Colon (tissue), 2 donors: ENCODE results near the gene SOD3.

Experiments used
- FAIRE-seq: peaks from 2 replicates; lab custom pipeline; 2012; peaks lifted over from hg19 to GRCh38; lab: Jason Lieb, UNC
- donor health status: control.
- donor health status: control.

SOD3 gene

DNA sequence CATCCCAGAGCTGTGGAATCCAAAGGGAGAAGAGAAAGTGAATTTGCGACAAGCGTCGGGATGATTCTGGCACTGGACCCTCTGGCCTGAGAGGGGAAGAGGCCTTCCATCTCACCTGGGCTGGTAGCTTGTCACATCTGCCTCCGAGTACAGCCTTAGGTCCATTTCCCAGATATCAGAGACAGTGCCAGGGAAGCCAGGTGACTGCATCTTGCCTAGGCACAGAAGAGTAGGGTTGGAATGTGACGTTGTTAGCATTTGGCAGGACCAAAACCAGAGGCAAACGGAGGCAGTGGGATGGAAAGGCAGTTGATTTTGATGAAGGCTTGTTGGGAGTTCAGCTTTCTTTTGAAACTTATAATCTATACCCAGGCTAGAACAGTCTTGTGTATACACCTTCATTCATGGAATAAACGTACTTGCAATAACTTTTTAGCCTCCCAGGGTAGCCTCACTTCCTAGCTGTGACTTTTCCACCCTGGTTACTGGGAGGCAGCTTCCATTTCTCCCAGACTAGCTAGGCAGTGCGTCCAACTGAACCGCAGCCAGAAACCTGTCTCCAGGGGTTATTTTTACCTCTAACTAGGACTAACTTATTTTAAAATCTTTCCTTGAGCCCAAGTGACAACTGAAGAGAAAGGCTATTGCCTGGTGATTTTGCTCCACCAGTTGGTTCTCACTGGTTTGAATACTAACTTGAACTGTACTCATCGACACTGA lies 5.9 kb downstream of the SOD3 start:
- FAIRE-seq = no peak

DNA sequence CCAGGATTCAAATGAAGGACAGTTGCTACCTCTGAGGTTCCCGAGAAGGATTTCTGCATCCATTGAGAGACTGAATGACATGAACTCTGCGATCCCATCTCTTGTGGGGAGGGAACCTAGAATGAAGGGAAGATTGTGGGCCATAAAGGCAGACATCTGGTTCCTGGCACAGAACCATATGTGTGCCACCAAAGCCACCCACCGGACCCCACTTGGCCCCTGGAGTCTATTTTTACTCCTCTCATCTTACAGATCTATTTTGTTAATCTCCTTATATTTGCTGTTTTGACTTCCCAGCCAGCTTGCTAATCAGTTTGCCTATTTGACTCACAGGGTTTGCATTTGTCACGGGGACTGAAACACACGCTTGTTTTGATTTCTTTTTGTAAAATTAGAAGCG lies 7.3 kb downstream of the SOD3 start:
- no peak for FAIRE-seq

DNA sequence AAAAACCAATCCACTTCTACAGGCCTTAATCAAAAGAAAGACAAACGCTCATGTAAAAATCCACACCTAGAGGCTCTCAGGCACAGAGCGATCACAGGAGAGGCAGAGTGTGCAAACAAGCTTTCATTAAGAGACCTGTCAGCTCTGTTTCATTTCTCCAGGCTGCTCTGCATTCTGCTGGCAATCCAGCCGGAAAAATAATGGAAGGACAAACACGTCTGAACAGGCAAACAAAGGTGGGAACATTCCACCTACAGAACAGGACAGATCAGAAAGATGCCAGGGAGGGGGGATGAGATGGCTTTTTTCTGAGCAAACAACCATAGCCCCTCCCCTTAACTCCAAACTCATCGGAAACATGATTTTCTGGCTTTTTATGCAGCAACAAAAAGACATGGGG lies 9.7 kb downstream of the SOD3 start:
- FAIRE-seq = no peak

DNA sequence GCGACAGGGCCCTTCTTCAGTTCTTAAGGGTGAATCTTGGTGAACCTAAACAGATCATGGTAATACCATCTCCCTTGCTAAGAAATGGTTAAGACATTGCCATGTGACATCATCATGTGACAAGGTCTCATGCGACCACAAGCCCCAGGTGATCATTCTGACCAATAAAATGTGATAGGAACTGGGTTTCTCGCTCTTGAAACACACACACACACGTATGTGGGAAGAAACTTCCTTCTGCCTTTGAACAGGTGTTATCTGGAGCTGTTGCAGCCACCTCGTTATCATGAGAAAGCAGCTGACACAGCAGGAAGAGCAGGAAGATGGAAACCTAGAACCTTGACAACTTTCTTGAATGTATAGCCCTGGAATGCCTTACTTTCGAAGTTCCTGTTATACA lies 10.2 kb downstream of the SOD3 start:
- no peak for FAIRE-seq

DNA sequence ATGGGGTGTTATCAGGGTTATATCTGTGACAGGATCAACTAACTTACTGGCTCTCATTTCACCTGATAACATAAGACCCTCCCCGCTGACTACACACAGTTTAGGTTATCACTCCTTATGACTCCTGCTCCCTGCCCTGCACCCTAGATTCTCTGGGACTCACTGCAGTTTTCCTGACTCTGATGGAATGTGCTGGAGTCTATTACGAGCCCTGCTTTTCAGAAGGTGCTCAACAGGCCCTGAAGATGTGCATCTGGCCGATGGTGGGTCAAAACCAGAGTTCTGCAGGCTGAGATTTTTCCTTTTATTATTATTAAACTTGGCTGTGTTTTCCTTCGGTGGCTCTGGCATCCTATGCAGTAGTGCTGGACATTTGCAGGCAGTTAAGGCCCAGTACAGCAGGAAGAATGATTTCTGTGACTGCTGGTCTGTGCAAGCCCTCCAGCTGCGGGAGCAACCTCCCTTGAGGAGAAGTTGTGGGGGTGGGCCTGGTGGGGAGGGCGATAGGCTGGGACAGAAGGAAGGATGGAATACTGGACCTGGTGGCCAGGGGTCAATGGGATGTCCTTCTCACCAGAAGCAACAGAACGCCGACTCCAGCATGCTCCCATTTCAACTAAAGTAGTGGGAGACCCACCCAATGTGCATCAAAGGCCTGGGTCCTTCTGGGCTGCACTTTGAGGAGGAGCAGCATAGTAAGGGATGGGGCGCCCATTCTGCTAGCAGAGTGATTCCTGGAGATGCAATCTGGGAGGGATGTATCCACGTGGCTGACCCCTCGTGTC lies 11.0 kb downstream of the SOD3 start:
- FAIRE-seq = no peak

DNA sequence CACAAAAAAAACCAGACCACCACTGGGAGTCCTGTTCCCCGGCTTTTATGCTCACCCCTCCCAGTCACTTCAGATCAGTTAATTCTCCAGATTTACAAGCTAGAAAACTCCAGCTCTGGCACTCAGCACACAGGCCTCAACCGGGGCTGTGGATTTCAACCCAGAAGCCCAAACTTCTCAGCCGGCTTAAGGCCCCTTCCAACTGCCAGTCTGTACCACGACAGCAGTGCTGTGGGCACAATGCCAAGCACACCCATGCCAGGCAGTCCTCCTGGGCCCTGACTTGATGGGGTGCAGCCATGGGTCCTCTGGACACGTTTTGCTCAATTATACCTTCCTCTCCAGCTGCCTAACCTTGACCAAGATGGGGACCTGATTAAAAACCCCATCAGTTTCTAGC lies 12.2 kb downstream of the SOD3 start:
- FAIRE-seq = no peak

DNA sequence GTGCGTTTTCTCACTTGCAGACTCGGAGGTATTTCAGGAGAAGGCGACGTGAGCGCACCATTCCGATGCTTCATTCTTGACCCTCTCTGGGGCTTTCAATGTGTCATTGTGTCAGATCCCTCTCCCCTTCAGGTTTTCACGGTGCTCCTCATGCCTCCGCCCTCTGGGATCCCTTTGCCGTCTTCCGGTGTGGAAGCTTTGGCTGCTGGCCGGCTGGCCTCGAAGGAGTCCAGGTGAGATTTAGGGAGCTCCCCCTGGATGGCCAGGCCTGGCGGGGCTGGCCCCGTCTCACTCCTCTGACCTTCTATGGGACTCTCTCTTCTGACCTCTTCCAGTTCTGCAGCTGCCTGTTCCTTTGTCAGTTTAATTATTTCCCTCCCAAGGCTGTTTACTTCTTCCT lies 12.9 kb downstream of the SOD3 start:
- FAIRE-seq = no peak

DNA sequence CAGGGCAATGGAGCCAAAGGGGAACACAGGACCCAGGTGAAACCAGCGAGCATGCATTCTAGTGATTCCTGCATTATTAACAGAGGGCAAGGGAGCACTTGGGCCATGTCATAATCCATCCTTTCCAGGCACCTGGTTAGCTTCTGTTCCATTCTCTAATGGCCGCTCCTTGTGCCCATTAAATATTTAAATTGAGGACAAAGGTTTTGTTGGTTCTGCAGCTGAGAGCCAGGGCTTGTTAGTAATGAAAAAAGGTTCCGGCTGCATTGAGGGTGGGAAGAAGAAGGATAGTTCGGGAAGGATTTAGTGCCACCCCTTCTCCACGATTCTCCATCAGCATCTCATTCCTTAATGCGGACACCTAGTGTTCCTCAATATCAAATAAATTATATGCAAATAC lies 13.6 kb downstream of the SOD3 start:
- FAIRE-seq = no peak

DNA sequence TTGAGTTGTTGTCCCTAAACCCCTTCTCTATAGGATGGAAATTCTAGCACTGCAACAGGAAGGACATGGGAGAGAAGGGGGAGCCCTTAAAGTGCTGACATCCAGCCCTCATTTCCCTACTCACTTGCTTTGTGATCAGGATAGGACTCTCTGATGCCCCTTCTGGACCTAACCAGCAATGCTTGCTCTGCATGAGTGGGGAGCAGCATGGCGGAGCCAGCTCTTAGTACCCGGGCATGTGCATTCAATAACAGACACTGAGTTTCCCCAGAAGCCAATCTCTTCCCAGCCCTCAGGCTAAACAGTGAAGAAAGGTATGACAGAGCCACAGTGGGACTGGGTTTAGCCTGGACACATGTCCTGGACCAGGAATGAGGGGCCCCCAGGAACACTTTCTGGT lies 14.0 kb downstream of the SOD3 start:
- FAIRE-seq = no peak

DNA sequence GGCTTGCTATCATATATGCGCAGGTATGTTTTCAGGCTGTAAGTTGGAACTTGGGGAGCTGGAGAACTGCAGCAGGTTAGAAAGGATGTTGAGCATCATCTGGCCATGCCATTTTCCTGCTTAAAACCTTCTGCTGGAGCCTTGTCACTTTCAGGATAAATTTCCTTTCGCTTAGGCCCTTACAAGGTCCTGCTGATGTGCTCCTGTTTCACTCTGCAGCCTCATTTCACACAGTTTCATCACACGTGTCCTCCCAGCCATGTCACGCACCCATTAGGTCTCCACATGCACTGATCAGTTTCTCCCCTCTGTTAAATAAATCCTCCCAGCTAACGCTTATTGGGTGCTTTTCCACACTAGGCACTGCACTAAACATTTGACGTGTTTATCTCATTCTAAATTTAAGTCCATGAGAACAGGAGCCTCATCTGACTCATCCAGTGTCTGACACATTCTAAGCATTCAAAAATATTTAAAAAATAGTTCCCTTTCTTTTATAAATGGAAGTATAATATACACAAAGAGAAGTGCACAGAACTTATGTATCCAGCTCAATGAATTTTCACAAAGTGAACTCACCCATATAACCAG lies 14.5 kb downstream of the SOD3 start:
- FAIRE-seq = no peak

DNA sequence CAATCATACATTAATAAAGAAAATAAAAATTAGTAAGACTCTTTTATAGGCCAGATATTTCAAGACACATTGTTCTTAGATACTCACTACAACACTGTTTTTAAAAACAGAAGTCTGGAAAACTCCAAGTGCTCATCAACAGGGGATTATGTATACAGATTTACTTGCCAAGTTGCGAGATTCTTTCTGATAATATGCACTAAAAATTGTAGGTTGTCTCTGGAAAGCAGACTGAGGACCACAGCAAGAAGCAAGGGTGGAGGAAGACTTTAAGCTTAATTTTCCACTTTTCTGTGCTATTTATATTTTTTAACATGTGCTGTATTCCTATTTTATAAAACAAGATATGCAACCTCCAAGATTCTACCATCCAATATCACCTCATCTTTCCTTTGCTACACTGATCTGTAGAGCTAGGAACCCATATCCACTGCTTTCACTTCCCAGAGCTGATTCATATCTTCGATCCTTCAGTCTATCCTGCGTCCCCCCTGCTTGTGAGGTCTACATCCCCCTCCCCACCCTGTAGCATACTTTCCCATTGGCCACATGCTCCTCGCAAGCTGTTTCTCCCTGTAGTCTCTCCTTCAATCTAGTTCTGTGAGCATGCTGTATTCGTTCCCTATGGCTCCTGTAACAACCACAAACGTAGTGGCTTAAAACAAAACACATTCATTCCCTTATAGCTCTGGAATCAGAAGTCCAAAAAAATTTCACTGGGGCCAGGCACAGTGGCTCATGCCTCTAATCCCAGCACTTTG lies 15.7 kb downstream of the SOD3 start:
- no peak for FAIRE-seq

DNA sequence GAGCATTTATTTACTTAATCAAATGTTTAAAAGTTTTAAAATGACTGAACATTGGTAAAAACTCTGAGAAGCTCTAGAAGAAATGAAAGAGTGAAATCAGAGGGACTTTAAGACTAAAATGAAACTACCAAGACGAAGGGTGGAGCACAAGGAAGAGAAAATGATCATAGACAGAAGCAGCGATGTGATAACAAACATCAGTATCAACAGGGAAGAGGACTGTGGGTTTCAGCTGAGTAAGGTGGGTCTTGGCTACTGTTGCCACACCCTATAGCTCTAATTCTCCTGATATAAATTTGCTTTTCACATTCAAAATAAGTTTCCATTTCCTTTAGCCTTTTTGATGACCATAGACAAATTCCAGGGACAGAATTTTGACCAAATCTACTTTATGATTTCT lies 18.4 kb downstream of the SOD3 start:
- FAIRE-seq = no peak

DNA sequence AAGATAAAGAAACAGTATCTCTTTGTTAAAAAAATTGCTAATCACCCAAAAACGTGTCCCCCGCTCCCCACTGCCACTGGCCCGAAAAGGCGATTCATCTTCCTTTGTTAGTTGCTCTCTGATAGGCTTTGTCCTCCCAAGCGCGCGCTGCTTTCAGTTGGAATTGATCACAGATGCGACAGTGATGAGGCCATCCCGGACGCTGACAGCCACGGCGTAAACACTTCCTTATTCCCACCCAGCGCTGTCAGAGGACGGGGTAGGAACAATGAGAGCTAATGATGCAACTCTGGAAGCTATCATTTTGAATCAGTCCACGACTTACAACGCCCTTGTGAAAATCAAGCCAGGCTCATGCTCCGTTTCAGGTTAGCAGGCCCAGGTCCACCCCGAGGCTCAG lies 21.4 kb downstream of the SOD3 start:
- no peak for FAIRE-seq

DNA sequence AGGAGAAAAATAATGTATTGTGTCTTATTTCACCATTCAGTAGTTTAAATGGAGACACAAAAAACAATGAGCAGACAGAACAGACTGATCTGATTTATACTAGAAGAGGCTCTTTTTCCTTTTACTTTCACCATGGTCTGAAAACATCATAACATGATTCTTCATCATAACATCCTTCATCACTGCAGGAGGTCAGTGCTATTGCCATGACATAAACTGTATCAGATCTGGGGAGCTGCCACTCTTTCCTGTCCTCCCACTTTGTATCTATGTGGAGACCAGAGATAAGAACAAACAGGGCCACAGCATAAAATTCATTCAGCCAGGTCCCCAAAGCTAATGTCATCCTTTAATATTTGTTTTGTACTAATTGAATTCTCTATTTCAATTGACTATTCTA lies 25.2 kb downstream of the SOD3 start:
- no peak for FAIRE-seq

DNA sequence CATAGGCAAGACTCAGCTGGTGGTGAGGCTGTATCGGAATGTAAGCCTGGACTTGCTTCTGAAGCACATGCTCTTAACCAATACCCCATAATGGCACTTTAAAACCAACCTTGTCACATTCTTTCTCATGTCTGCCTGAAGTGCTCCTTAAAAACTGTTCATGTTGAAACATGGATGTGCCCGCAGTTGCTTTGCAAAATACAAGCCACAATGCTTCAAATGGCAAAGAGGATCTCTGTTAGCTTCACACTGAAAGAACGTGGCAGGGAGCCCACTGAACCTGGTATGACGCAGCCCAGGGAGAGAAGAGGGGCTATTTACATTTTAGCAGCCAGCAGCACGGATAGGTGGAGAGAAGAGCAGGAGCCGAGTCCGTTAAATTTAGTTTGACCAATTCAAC lies 29.3 kb downstream of the SOD3 start:
- FAIRE-seq = no peak

DNA sequence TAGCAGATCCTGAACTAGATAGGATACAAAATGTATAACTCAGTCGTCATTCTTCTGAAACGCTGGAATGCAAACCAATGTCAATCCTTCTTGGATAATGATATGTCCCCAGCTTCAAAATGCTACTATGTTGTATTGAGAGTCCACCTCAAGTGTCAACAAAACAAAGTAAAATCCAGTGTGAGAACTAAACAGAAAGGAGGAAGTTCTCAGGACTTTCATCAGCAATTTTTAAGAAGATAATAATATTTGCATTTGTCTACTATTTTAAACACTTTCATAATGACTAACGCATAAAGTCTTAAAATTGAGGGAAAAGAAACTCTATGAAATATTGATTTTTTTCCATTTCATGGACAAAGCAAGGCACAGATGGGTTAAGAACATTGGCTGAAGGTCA lies 36.3 kb downstream of the SOD3 start:
- FAIRE-seq = no peak

DNA sequence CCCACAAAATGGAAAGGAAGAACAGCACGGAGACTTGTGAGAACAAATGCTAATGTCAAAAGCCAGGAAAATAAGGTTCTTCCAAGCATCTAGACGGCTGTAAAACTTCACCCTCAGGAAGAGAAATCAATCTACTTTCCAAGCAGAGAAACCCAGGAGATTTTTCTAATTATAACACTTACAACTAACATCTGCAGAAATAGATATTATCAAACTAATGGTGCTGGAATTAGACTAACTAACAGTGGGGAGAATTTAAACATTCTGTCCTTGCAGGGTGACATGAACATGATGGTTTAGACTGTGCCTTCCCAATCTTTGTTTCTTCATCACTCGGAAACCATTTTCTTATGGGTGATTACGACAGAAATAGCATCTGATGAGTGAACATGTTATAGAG lies 40.3 kb downstream of the SOD3 start:
- FAIRE-seq = no peak

DNA sequence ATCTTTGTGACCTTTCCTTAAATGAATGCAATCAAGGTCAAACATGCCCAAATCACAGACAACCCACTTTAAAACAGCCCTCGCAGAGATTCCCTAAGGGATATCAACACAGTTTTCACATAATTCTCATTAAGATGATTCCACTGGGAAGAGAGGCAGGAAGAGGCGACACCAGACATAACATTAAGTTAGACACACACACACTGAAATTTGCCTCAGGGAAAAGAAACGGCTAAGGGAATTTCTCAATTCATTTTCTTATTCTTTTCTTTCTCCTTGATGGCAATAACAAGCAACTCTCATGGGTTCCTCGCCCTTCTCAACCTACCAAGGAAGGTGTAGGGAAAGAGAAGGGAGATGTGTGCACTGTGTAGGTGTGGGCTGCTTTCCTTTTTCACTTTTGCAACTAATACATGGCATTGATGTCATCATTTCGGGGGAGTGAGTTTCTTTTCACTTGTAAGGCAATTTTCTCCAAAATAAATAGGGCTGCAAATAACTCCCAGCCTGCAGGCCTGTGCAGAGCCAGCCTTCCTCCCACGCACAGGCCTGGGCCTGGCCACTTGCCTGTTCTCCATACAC lies 41.4 kb downstream of the SOD3 start:
- FAIRE-seq = no peak

DNA sequence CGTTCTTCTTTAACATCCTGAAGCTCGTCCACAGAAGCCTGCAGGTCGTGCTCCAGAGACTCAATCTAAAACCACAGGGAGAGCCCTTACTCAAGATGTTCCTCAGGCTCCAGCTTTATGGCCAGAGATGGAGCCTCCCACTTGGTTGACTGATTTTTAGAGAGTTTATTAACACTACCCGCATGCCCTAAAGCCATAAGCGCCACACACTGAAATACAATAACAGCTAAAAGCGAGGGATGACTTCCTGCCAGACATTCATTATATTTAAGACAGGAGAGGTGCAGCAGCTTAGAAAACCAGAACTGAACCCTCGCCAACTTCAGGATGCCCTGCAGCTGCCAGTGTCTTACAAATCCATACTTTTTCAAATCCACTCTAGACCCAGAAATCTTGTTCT lies 42.0 kb downstream of the SOD3 start:
- FAIRE-seq = no peak

DNA sequence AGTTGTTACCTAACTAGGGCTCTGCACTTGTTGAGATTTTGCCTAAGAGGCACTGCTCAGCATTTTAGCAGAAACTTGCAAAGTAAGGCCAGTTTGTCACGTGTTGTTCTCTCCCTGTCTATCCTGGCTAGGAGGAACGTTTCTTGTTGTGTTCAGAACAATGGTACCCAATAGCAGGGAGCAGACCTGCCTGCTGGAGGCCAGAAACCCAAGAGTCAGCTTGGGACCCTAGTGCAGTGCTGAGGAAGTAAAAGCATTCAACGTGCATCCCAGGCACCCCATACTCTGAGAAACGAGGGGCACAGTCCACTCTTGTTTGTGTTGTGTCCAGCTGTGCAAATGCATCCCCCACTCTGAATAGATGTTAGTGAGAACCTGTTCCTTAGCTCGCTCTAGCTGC lies 42.4 kb downstream of the SOD3 start:
- FAIRE-seq = no peak

DNA sequence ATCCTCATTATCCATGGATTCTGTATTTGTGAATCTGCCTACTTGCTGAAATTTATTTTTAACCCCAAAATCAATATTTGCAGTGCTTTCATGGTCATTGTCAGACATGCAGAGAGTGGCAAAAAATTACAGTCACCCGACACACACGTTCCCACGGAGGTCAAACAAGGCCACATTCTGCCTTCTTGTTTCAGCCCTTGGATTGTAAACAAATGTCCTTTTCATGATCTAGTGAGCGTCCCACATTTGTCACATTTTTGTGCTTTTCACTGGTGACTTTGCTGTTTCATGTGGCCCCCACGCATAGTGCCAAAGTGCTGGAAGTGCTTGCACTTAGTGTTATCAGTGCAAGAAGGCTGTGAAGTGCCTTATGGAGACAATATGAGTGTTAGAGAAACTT lies 45.0 kb downstream of the SOD3 start:
- FAIRE-seq = no peak

DNA sequence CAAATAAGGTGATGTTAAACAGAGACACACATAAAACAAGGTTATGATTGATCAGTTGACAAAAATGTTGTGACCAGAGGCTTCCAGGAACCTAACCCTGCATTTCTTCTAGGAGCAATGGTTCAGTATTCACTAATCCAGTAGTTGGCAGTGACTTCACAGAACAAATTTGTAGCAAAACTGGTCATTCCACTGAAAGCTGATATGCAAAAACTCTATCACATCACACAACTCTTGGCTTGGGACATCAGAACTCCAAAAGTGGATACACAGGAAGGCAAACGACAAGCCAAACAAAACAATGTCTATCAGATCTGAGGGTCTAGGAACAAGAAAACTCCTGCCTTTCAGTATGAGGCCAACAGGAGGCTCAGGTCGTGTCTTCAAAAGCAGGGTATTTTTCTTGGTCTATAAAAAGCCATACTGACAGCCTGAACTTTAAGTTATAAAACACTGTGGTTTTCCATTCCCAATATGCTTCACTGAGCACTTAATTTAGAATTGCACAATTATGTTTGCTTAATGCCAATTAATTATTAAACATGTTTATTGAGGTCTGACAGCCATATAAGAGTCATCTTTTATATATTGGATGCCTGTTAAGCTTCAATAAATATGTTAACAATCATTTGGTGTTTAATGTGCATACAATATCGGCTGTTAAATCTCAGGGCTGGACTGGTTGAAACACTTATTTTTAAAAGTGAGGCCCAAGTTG lies 45.6 kb downstream of the SOD3 start:
- no peak for FAIRE-seq
